ENCODE data around the gene GPR37L1. TPM values are rescaled to one million over a fixed set of nuclear protein-coding genes. Genes with fewer than 3 reads are reported as not detected.

The GPR37L1 gene
- total RNA-seq, 4 donors from 2014 or later = 0.22 to 0.34 TPM; not detected in 2

DNA sequence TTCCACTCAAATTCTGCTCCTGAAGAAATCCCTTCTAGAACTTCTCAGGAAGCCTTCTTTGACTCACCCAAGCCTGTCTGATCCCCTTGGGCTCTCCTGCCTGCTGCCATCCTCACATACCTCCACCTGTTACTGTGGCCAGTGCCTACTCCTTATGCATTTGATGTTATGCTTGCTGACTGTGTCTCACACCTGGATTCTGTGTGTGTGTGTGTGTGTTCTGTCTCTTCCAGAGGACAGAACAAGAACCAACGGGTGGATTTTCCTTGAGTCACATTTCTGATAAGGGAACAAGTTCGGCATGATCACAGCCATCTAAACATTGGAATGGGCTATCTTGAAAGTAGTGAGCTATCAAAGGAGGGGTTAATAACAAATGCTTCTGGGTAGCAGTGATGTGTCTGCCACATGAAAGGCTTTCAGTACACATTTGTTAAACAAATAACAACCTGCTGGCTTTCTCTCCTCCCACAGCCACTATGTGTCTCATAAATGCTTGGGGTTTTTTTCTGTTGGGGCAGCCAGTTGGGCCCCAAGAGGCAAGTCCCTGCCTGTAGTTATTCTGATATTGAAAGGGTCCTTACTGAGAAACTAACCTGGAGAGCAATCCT lies 8.9 kb upstream of the GPR37L1 start:
- Histone ChIP-seq H3K4me3 (replicated peaks in 1 of 3) (no peak overlapping the region), H3K27ac (peak overlapping the region in 2 of 3 donors; percentile 27 to 57), H3K9me3 (no peaks in the 10 kb centered on the region), H3K36me3 (no peaks in the 10 kb centered on the region), H3K4me1 (peaks cover 9 to 27% of the 10 kb centered on the region in 2 donors), H3K27me3 (no peaks in the 10 kb centered on the region)
- WGBS, 2 donors = 52 to 60% methylated on average over 2 of the region's 2 CpGs
- intact Hi-C loops (cut with DNase I) = loop anchor here (10.0 kb wide), 1 partner anchor 219 kb away; no protein-coding TSS in a partner anchor
- no peak for TF ChIP-seq POLR2A (IDR thresholded peaks at IDR 0.05)
- TF ChIP-seq, protein P1, sequence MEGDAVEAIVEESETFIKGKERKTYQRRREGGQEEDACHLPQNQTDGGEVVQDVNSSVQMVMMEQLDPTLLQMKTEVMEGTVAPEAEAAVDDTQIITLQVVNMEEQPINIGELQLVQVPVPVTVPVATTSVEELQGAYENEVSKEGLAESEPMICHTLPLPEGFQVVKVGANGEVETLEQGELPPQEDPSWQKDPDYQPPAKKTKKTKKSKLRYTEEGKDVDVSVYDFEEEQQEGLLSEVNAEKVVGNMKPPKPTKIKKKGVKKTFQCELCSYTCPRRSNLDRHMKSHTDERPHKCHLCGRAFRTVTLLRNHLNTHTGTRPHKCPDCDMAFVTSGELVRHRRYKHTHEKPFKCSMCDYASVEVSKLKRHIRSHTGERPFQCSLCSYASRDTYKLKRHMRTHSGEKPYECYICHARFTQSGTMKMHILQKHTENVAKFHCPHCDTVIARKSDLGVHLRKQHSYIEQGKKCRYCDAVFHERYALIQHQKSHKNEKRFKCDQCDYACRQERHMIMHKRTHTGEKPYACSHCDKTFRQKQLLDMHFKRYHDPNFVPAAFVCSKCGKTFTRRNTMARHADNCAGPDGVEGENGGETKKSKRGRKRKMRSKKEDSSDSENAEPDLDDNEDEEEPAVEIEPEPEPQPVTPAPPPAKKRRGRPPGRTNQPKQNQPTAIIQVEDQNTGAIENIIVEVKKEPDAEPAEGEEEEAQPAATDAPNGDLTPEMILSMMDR (IDR thresholded peaks at IDR 0.05) = no peak
- no peak for DNase-seq

DNA sequence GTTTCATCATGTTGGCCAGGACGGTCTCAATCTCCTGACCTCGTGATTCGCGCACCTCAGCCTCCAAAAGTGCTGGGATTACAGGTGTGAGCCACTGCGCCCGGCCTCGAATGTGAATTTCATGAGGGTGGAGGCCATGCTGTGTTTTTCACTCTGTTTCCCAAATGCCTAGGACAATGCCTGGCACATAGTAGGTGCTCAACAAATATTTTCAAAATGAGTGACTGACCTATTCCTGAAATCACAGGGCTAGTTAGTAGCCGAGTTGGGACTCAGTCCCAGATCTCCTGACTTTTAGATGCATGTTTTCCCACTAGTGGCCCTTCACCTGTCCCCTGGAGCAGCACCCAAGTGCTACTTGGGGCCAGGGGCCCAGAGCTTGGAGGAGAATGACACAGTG lies 6.4 kb upstream of the GPR37L1 start:
- Histone ChIP-seq H3K27ac (no peak overlapping the region), H3K9me3 (no peaks in the 10 kb centered on the region), H3K27me3 (no peaks in the 10 kb centered on the region), H3K36me3 (no peaks in the 10 kb centered on the region), H3K4me1 (peaks cover 10 to 25% of the 10 kb centered on the region in 2 donors), H3K4me3 (replicated peaks in 1 of 3) (no peak overlapping the region)
- no peak for DNase-seq
- 93 to 98% methylated on average over 8 of the region's 8 CpGs for whole genome bisulfite sequencing, 2 donors
- TF ChIP-seq, protein P1 (IDR thresholded peaks at IDR 0.05) = no peak
- no peak for TF ChIP-seq POLR2A (IDR thresholded peaks at IDR 0.05)
- intact Hi-C loops (cut with DNase I) = loop anchor here (10.0 kb wide), 1 partner anchor 221 kb away; no protein-coding TSS in a partner anchor

DNA sequence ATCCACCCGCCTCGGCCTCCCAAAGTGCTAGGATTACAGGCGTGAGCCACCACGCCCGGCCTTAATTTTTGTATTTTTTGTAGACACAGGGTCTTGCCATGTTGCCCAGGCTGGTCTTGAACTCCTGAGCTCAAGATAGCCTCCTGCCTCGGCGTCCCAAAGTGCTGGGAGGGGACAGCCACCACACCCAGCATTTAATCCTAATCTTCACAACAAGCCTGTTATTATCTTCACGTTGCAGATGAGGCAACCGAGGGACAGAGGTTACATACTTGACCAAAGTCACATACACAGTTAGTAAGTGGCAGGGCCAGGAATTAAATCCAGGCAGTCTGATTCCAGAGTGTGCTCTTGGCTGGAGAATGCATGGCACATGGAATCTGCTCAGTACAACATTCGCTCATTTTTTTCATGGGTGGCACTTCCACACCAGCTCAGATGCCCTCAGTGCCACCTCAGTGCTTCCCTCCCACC lies 4.8 kb upstream of the GPR37L1 start:
- no peaks in the 10 kb centered on the region for H3K9me3 ChIP-seq
- TF ChIP-seq, protein P1 (IDR thresholded peaks at IDR 0.05) = no peak
- TF ChIP-seq POLR2A (IDR thresholded peaks at IDR 0.05) = no peak
- H3K4me1 ChIP-seq = peaks cover 12 to 25% of the 10 kb centered on the region in 2 donors
- peak overlapping the region in 1 of 3 donors; percentile 23 for H3K27ac ChIP-seq
- H3K4me3 ChIP-seq (replicated peaks in 1 of 3) = no peak overlapping the region
- intact Hi-C loops (cut with DNase I) = loop anchor here (10.0 kb wide), 1 partner anchor 223 kb away; no protein-coding TSS in a partner anchor
- 72 to 79% methylated on average over 10 of the region's 10 CpGs for WGBS, 2 donors
- no peaks in the 10 kb centered on the region for H3K36me3 ChIP-seq
- no peaks in the 10 kb centered on the region for H3K27me3 ChIP-seq
- DNase-seq = peak; percentile 48 to 53

DNA sequence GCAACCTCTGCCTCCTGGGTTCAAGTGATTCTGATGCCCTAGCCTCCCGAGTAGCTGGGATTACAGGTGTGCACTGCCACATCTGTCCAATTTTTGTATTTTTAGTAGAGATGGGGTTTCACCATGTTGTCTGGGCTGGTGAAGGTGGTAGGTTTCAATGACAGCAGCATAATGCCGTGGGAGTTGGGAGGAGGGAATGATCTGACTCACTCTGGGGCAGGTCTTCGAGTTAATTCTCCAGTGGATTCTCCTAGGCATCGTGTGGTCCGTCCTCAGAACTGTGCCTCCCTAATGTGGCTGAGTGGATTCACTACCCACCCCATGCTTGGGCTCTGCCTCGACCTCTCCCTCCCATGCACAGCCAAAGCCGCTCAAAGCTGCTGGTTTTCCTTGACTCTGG lies 1.7 kb upstream of the GPR37L1 start:
- Histone ChIP-seq H3K27ac (no peak overlapping the region), H3K4me1 (peaks cover 9 to 18% of the 10 kb centered on the region in 2 donors), H3K27me3 (no peaks in the 10 kb centered on the region), H3K4me3 (replicated peaks in 1 of 3) (no peak overlapping the region), H3K36me3 (no peaks in the 10 kb centered on the region), H3K9me3 (no peaks in the 10 kb centered on the region)
- DNase-seq = no peak
- TF ChIP-seq POLR2A (IDR thresholded peaks at IDR 0.05) = no peak
- TF ChIP-seq, protein P1 (IDR thresholded peaks at IDR 0.05) = no peak
- 76 to 80% methylated on average over 7 of the region's 7 CpGs for WGBS, 2 donors
- intact Hi-C loops (cut with DNase I) = no loop called here

DNA sequence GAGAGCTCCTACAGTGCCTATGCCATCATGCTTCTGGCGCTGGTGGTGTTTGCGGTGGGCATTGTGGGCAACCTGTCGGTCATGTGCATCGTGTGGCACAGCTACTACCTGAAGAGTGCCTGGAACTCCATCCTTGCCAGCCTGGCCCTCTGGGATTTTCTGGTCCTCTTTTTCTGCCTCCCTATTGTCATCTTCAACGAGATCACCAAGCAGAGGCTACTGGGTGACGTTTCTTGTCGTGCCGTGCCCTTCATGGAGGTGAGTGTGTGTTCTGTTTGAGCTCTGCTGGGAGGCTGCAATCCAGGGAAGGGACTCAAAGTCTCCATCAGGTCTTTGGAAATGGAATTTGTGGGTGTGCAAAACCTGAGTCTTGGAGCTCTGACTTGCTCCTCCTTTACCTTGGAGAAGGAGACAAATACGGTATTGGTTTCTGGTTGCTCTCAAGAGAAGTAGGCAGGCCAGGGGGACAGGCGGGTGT lies 658 bp downstream of the GPR37L1 start:
- intact Hi-C loops (cut with DNase I) = no loop called here
- 85 to 88% methylated on average over 10 of the region's 10 CpGs for WGBS, 2 donors
- DNase-seq = no peak
- Histone ChIP-seq H3K36me3 (no peaks in the 10 kb centered on the region), H3K9me3 (no peaks in the 10 kb centered on the region), H3K4me3 (replicated peaks in 1 of 3) (no peak overlapping the region), H3K4me1 (peaks cover 9 to 13% of the 10 kb centered on the region in 2 donors), H3K27me3 (no peaks in the 10 kb centered on the region), H3K27ac (peak overlapping the region in 1 of 3 donors; percentile 40)
- no peak for TF ChIP-seq POLR2A (IDR thresholded peaks at IDR 0.05)
- TF ChIP-seq, protein P1 (IDR thresholded peaks at IDR 0.05) = no peak

Measured in thyroid gland (tissue), 4 donors.